A549 (cell line): Measurements from ENCODE around the gene SEMA5A. TPM values are rescaled to one million over a fixed set of nuclear protein-coding genes. Genes with fewer than 3 reads are reported as not detected.

Source experiments
- ATAC-seq, 2 experiments: fragments of 200-7000 bp in 1 of 2; fragments of >200 bp in 1 of 2; cut with Nextera tagmentation in 1 of 2; cut with Tn5 transposase in 1 of 2; 3 replicates each; pipeline versions ENCODE4 v1.8.0 to v1.9.1; 2018 to 2020; ENCODE audit warnings: mild to moderate bottlenecking in 1 of 2, moderate library complexity in 1 of 2
- CTCF ChIA-PET: fragments of 300-600 bp; sonication (Branson Sonifier 250); formaldehyde crosslinking; extraction: SDS; loops from one replicate; lab custom pipeline; 2021; ENCODE audit warnings: antibody characterized with exemption, inconsistent platforms; lab: Yijun Ruan, JAX
- POLR2A ChIA-PET: fragments of 350-600 bp; formaldehyde crosslinking; extraction: SDS; loops from one replicate; lab custom pipeline; 2021; ENCODE audit warnings: antibody characterized with exemption, inconsistent platforms; lab: Yijun Ruan, JAX
- DNase-seq, 2 experiments: peaks; one replicate each; pipeline versions ENCODE4 v3.0.0 to v3.0.0-alpha.2; 2011 to 2016; ENCODE audit warnings: low read depth in 1 of 2, low spot score in 1 of 2
- FAIRE-seq: peaks from 2 replicates; lab custom pipeline; 2011; peaks lifted over from hg19 to GRCh38; lab: Jason Lieb, UNC
- H3K27ac ChIP-seq, 2 experiments: fragments of >200 bp; sonication (Bioruptor Twin); formaldehyde crosslinking; 3 replicates each; pipeline ENCODE4 v1.5.1; 2016 to 2017
- H3K4me1 ChIP-seq: fragments of >200 bp; sonication (Bioruptor Twin); formaldehyde crosslinking; 3 replicates; pipeline ENCODE4 v1.6.1; 2016
- H3K4me2 ChIP-seq: fragments of >200 bp; sonication (Bioruptor Twin); formaldehyde crosslinking; 3 replicates; pipeline ENCODE4 v1.6.1; 2016
- H3K4me3 ChIP-seq: fragments of >200 bp; sonication (Bioruptor Twin); formaldehyde crosslinking; 3 replicates; pipeline ENCODE4 v1.5.1; 2016
- H3K9me3 ChIP-seq: fragments of >200 bp; sonication (Bioruptor Twin); formaldehyde crosslinking; 3 replicates; pipeline ENCODE4 v1.6.1; 2016
- CBX2 ChIP-seq: fragments of 200-600 bp; sonication (generic); IDR thresholded peaks from 2 replicates; pipeline ENCODE4 v1.6.1; 2016; ENCODE audit warnings: low read depth, mild to moderate bottlenecking, borderline replicate concordance
- CEBPB ChIP-seq, 2 experiments: fragments of >200 bp in 1 of 2; sonication (Bioruptor Twin) in 1 of 2; formaldehyde crosslinking in 1 of 2; IDR thresholded peaks; 2 replicates each; pipeline ENCODE4 v1.6.1; 2012 to 2016
- CHD2 ChIP-seq: fragments of 150-350 bp; IDR thresholded peaks from 2 replicates; pipeline ENCODE4 v1.6.1; 2014; ENCODE audit warnings: low read length; ENCODE audit not compliant: partially characterized antibody
- EHMT2 ChIP-seq: fragments of 200-600 bp; sonication (generic); IDR thresholded peaks from 2 replicates; pipeline ENCODE4 v1.6.1; 2016; ENCODE audit warnings: antibody characterized with exemption, low read depth, mild to moderate bottlenecking, moderate library complexity
- EP300 ChIP-seq, 2 experiments: fragments of >200 bp; sonication (Bioruptor Twin); formaldehyde crosslinking; IDR thresholded peaks; 2 replicates in 1 of 2; 3 replicates in 1 of 2; pipeline ENCODE4 v1.6.1; 2016 to 2017
- FOSB ChIP-seq: fragments of 250-450 bp; sonication (Bioruptor Pico); IDR thresholded peaks from 2 replicates; pipeline ENCODE4 v1.5.0; 2020; ENCODE audit warnings: mild to moderate bottlenecking, moderate library complexity
- GATA3 ChIP-seq: IDR thresholded peaks from 2 replicates; pipeline ENCODE4 v1.6.1; 2012; ENCODE audit warnings: borderline replicate concordance
- HES2 ChIP-seq: fragments of >200 bp; sonication (Bioruptor Twin); formaldehyde crosslinking; IDR thresholded peaks from 2 replicates; pipeline ENCODE4 v1.6.1; 2016
- HOXB5 ChIP-seq: fragments of 250-450 bp; sonication (Bioruptor Pico); IDR thresholded peaks from 2 replicates; pipeline ENCODE4 v1.5.0; 2020; ENCODE audit warnings: mild to moderate bottlenecking, moderate library complexity
- KDM5A ChIP-seq: fragments of 200-600 bp; sonication (generic); IDR thresholded peaks from 2 replicates; pipeline ENCODE4 v1.6.1; 2016; ENCODE audit warnings: antibody characterized with exemption, mild to moderate bottlenecking
- MAFK ChIP-seq: fragments of 450-650 bp; IDR thresholded peaks from 2 replicates; pipeline ENCODE4 v1.6.1; 2014; ENCODE audit not compliant: partially characterized antibody
- MAX ChIP-seq: IDR thresholded peaks from 2 replicates; pipeline ENCODE4 v1.6.1; 2012
- MAZ ChIP-seq: fragments of 150-350 bp; IDR thresholded peaks from 2 replicates; pipeline ENCODE4 v1.6.1; 2014; ENCODE audit warnings: antibody characterized with exemption, low read depth, low read length, borderline replicate concordance
- MYC ChIP-seq: IDR thresholded peaks from 2 replicates; pipeline ENCODE4 v1.6.1; 2012; ENCODE audit warnings: mild to moderate bottlenecking, inconsistent platforms, low read length, improper control_type of control experiment, borderline replicate concordance
- NR3C1 ChIP-seq: fragments of >200 bp; sonication (Bioruptor Twin); formaldehyde crosslinking; IDR thresholded peaks from 3 replicates; pipeline ENCODE4 v1.6.1; 2017
- POLR2AphosphoS2 ChIP-seq: conservative IDR thresholded peaks from 2 replicates; pipeline ENCODE4 v1.6.1; 2012; ENCODE audit warnings: low read length, improper control_type of control experiment, inconsistent platforms
- RAD21 ChIP-seq, 2 experiments: fragments of >200 bp in 1 of 2; sonication (Bioruptor Twin) in 1 of 2; formaldehyde crosslinking in 1 of 2; IDR thresholded peaks in 1 of 2; conservative IDR thresholded peaks in 1 of 2; 2 replicates in 1 of 2; 3 replicates in 1 of 2; pipeline ENCODE4 v1.6.1; 2012 to 2018; ENCODE audit warnings: inconsistent platforms in 1 of 2
- RARB ChIP-seq: fragments of 250-450 bp; sonication (Bioruptor Pico); IDR thresholded peaks from 2 replicates; pipeline ENCODE4 v1.8.0; 2021; ENCODE audit warnings: mild to moderate bottlenecking, moderate library complexity
- RCOR1 ChIP-seq: fragments of 150-350 bp; IDR thresholded peaks from 2 replicates; pipeline ENCODE4 v1.6.1; 2014; ENCODE audit warnings: antibody characterized with exemption, low read length, low read depth
- RNF2 ChIP-seq: fragments of 200-600 bp; sonication (generic); IDR thresholded peaks from 2 replicates; pipeline ENCODE4 v1.6.1; 2016; ENCODE audit warnings: low read depth, mild to moderate bottlenecking, antibody characterized with exemption, moderate library complexity, borderline replicate concordance
- SMC3 ChIP-seq: fragments of >200 bp; sonication (Bioruptor Twin); formaldehyde crosslinking; IDR thresholded peaks from 3 replicates; pipeline ENCODE4 v1.6.1; 2018; ENCODE audit warnings: inconsistent platforms
- TFCP2L1 ChIP-seq: fragments of 250-450 bp; sonication (Bioruptor Pico); IDR thresholded peaks from 2 replicates; pipeline ENCODE4 v1.5.0; 2021; ENCODE audit warnings: mild to moderate bottlenecking
- ZC3H11A ChIP-seq: fragments of 450-650 bp; IDR thresholded peaks from 2 replicates; pipeline ENCODE4 v1.6.1; 2014; ENCODE audit warnings: antibody characterized with exemption, mild to moderate bottlenecking
- ZSCAN20 ChIP-seq: fragments of 250-450 bp; sonication (Bioruptor Pico); IDR thresholded peaks from 2 replicates; pipeline ENCODE4 v1.8.0; 2022; ENCODE audit warnings: mild to moderate bottlenecking, moderate library complexity
- WGBS: methylation state at CpG from one replicate; pipeline ENCODE4 v1.1.6; 2017; ENCODE audit errors: missing lambda C conversion rate; 5-methylcytosine and 5-hydroxymethylcytosine counted together
- polyA plus RNA-seq, 4 experiments: library from polyadenylated mRNA; depleted of rRNA in 3 of 4; stranded (reverse); fragments of >200 nt; fragmentation: RNase III in 1 of 4; extraction: RNeasy Plus Mini Kit Qiagen cat#74134 plus additional on column Dnase treatment in 1 of 4; gene quantifications; 2 replicates in 3 of 4; 3 replicates in 1 of 4; pipeline ENCODE4 v1.2.3, GENCODE V29; 2011 to 2017
- TF ChIP-seq, protein P1 (sequence below): IDR thresholded peaks from 2 replicates; pipeline ENCODE4 v1.6.1; 2012; ENCODE audit warnings: low read depth, borderline replicate concordance
- TF ChIP-seq, protein P2 (sequence below): fragments of 200-600 bp; sonication (generic); IDR thresholded peaks from 2 replicates; pipeline ENCODE4 v1.6.1; 2016; ENCODE audit warnings: antibody characterized with exemption, mild to moderate bottlenecking, moderate library complexity
- TF ChIP-seq, protein P3 (sequence below): fragments of >200 bp; sonication (Bioruptor Twin); formaldehyde crosslinking; IDR thresholded peaks from 3 replicates; pipeline ENCODE4 v1.5.1; 2016
- TF ChIP-seq, protein P4 (sequence below): fragments of >200 bp; sonication (Bioruptor Twin); formaldehyde crosslinking; IDR thresholded peaks from 3 replicates; pipeline ENCODE4 v1.6.1; 2016

SEMA5A gene
- polyA plus RNA-seq, 2 of the 4 experiments (the other 2 are of a cell fraction): not detected

DNA sequence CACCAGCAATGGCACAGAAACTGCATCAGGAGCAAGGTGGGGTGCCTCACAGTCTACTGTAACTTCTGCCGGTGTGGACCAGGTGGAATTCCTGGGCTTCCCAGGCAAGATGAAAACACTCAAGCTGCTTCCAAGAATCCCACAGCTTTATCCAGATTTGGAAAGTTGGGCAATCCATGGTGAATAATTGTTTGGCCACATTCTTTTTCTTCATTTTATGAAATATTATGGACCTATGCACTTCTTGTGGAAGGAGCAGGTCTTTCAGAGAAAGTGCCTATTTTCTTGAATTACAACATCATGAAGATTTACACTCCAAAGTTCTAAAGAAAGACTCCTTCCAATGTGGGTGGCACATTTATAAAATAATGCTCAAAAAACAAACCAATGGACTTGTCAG lies 503.6 kb downstream of the SEMA5A start:
- DNase-seq: no peak
- Histone ChIP-seq H3K4me3 (no peak overlapping the region), H3K4me2 (no peak overlapping the region), H3K4me1 (no peaks in the 10 kb centered on the region), H3K9me3 (no peaks in the 10 kb centered on the region), H3K27ac (no peak overlapping the region)
- ChIA-PET CTCF (no interaction called here), POLR2A (no interaction called here)
- no peak for FAIRE-seq
- TF ChIP-seq KDM5A (no peak), HES2 (no peak), EHMT2 (no peak), HOXB5 (CRISPR knock-in tag) (no peak)
- WGBS: 100% methylated on average over 1 of the region's 1 CpG
- no peak for ATAC-seq

GRCh38 chr5:9040475-9040874 lies 505.4 kb downstream of the SEMA5A start:
- no peak overlapping the region for H3K27ac ChIP-seq
- POLR2A ChIA-PET: no interaction called here
- CTCF ChIA-PET: no interaction called here
- DNase-seq (no peak), FAIRE-seq (no peak), ATAC-seq (no peak)
- WGBS: 6% methylated on average over 2 of the region's 2 CpGs
- TF ChIP-seq RARB (CRISPR knock-in tag) (no peak), SMC3 (no peak), RAD21 (conservative IDR thresholded peaks at IDR 0.05 in 1 of 2, IDR thresholded peaks at IDR 0.05 in 1 of 2) (no peak), CEBPB (IDR thresholded peaks at IDR 0.05) (no peak), GATA3 (no peak), CBX2 (no peak), POLR2AphosphoS2 (no peak), ZSCAN20 (CRISPR knock-in tag) (no peak), ZC3H11A (no peak), MAX (no peak), RCOR1 (no peak), MAFK (no peak), TFCP2L1 (CRISPR knock-in tag) (no peak)
- TF ChIP-seq, protein P1, sequence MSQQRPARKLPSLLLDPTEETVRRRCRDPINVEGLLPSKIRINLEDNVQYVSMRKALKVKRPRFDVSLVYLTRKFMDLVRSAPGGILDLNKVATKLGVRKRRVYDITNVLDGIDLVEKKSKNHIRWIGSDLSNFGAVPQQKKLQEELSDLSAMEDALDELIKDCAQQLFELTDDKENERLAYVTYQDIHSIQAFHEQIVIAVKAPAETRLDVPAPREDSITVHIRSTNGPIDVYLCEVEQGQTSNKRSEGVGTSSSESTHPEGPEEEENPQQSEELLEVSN: no peak
- TF ChIP-seq, protein P2, sequence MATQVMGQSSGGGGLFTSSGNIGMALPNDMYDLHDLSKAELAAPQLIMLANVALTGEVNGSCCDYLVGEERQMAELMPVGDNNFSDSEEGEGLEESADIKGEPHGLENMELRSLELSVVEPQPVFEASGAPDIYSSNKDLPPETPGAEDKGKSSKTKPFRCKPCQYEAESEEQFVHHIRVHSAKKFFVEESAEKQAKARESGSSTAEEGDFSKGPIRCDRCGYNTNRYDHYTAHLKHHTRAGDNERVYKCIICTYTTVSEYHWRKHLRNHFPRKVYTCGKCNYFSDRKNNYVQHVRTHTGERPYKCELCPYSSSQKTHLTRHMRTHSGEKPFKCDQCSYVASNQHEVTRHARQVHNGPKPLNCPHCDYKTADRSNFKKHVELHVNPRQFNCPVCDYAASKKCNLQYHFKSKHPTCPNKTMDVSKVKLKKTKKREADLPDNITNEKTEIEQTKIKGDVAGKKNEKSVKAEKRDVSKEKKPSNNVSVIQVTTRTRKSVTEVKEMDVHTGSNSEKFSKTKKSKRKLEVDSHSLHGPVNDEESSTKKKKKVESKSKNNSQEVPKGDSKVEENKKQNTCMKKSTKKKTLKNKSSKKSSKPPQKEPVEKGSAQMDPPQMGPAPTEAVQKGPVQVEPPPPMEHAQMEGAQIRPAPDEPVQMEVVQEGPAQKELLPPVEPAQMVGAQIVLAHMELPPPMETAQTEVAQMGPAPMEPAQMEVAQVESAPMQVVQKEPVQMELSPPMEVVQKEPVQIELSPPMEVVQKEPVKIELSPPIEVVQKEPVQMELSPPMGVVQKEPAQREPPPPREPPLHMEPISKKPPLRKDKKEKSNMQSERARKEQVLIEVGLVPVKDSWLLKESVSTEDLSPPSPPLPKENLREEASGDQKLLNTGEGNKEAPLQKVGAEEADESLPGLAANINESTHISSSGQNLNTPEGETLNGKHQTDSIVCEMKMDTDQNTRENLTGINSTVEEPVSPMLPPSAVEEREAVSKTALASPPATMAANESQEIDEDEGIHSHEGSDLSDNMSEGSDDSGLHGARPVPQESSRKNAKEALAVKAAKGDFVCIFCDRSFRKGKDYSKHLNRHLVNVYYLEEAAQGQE: no peak
- no peaks in the 10 kb centered on the region for H3K9me3 ChIP-seq
- no peak overlapping the region for H3K4me3 ChIP-seq
- H3K4me2 ChIP-seq: no peak overlapping the region
- no peaks in the 10 kb centered on the region for H3K4me1 ChIP-seq

DNA sequence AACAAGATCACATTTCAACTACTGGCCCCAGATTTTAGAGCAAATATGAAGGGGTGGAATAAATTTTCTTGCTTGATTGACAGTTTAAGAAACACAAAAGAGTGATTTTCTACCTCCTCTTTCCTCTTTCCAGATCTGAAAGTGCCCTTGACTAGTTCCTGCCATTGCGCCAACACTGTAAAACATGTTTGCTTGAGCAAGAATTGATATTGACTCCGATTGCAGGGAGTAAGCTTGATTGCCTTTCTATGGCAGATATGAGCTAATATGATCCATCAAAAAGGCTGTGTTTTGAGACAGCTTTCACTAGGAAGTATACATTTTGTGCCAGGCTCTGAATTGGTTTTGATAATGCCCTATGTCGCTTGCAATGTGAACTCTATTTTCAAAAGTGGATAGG lies 508.8 kb downstream of the SEMA5A start:
- Histone ChIP-seq H3K4me3 (no peak overlapping the region), H3K4me2 (no peak overlapping the region), H3K4me1 (no peaks in the 10 kb centered on the region), H3K27ac (no peak overlapping the region), H3K9me3 (no peaks in the 10 kb centered on the region)
- 29% methylated on average over 3 of the region's 3 CpGs for WGBS
- no peak for DNase-seq
- CTCF ChIA-PET: no interaction called here
- FAIRE-seq: no peak
- POLR2A ChIA-PET: no interaction called here
- no peak for ATAC-seq
- TF ChIP-seq MAZ (no peak), NR3C1 (no peak), GATA3 (no peak), CHD2 (no peak), POLR2AphosphoS2 (no peak), RCOR1 (no peak), FOSB (CRISPR knock-in tag) (no peak), TFCP2L1 (CRISPR knock-in tag) (no peak), EP300 (IDR thresholded peaks at IDR 0.05) (no peak), ZSCAN20 (CRISPR knock-in tag) (no peak), MYC (no peak), CBX2 (no peak), RNF2 (no peak)
- TF ChIP-seq, protein P3, sequence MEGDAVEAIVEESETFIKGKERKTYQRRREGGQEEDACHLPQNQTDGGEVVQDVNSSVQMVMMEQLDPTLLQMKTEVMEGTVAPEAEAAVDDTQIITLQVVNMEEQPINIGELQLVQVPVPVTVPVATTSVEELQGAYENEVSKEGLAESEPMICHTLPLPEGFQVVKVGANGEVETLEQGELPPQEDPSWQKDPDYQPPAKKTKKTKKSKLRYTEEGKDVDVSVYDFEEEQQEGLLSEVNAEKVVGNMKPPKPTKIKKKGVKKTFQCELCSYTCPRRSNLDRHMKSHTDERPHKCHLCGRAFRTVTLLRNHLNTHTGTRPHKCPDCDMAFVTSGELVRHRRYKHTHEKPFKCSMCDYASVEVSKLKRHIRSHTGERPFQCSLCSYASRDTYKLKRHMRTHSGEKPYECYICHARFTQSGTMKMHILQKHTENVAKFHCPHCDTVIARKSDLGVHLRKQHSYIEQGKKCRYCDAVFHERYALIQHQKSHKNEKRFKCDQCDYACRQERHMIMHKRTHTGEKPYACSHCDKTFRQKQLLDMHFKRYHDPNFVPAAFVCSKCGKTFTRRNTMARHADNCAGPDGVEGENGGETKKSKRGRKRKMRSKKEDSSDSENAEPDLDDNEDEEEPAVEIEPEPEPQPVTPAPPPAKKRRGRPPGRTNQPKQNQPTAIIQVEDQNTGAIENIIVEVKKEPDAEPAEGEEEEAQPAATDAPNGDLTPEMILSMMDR: no peak
- TF ChIP-seq, protein P4, sequence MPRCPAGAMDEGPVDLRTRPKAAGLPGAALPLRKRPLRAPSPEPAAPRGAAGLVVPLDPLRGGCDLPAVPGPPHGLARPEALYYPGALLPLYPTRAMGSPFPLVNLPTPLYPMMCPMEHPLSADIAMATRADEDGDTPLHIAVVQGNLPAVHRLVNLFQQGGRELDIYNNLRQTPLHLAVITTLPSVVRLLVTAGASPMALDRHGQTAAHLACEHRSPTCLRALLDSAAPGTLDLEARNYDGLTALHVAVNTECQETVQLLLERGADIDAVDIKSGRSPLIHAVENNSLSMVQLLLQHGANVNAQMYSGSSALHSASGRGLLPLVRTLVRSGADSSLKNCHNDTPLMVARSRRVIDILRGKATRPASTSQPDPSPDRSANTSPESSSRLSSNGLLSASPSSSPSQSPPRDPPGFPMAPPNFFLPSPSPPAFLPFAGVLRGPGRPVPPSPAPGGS: no peak
